Measurements from ENCODE around the gene WDR37. TPM values are rescaled to one million over a fixed set of nuclear protein-coding genes. Genes with fewer than 3 reads are reported as not detected.
A peak's percentile ranks its signal among the peaks of the same experiment; 100 is the strongest.
"Not testable (repeated sequence)": the region's sequence is repeated elsewhere in the genome, so short reads cannot be mapped to it uniquely, and the experiment has no call there.

The WDR37 gene
- total and polyA plus RNA-seq, 2 donors from 2014 or later, result 6.0 to 23.5 TPM

DNA sequence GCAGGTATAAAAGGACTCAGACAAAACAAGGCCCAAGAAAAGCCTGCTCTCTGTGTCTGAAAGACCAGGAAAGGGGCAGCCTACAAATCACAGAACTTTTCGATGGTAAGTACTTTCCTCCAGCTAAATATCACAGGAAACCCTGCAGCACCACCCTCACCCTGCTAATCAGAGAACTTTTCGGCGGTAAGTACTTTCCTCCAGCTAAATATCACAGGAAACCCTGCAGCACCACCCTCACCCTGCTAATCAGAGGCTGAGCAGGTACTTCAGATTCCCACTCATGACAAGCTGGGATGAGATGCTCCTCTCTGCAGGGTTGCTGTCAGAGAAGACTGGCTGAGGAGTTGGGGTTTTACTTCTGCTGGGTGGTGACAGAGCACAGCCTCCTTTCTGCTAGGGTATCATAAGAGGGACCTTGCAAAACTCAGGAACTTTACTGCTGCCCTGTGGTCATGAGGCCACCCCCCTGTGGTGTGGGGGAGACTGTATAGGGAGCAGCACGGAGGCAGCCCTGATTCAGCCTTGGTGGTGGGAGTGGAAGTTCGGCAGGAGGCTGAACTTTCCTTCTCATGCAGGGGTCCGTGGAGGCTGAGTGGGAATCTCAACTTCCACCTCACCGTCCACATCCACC, 7.2 kb downstream of the WDR37 start:
- intact Hi-C loops (cut with DNase I), result no loop called here
- H3K4me1 ChIP-seq (ENCODE audit: control insufficient read depth in 2 of 3, insufficient read depth in 2 of 3, low read depth in 1 of 3, low read length in 3 of 3), result peaks cover 0 to 3% (median 2%) of the 10 kb centered on the region in 3 donors
- no peaks in the 10 kb centered on the region for H3K27me3 ChIP-seq (ENCODE audit: control insufficient read depth, insufficient read depth, low read length)
- H3K27ac ChIP-seq (ENCODE audit: low read depth in 2 of 2, low read length in 2 of 2), result peak overlapping the region in 1 of 2 donors; percentile 20
- TF ChIP-seq, protein P1, sequence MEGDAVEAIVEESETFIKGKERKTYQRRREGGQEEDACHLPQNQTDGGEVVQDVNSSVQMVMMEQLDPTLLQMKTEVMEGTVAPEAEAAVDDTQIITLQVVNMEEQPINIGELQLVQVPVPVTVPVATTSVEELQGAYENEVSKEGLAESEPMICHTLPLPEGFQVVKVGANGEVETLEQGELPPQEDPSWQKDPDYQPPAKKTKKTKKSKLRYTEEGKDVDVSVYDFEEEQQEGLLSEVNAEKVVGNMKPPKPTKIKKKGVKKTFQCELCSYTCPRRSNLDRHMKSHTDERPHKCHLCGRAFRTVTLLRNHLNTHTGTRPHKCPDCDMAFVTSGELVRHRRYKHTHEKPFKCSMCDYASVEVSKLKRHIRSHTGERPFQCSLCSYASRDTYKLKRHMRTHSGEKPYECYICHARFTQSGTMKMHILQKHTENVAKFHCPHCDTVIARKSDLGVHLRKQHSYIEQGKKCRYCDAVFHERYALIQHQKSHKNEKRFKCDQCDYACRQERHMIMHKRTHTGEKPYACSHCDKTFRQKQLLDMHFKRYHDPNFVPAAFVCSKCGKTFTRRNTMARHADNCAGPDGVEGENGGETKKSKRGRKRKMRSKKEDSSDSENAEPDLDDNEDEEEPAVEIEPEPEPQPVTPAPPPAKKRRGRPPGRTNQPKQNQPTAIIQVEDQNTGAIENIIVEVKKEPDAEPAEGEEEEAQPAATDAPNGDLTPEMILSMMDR (IDR thresholded peaks at IDR 0.05; ENCODE audit: borderline replicate concordance, extremely low read depth, insufficient read depth), result no peak
- FAIRE-seq, result no peak
- peaks cover 0 to 3% (median 0%) of the 10 kb centered on the region in 3 donors for H3K36me3 ChIP-seq (ENCODE audit: control insufficient read depth in 2 of 3, insufficient read depth in 3 of 3, low read length in 3 of 3)
- no peak overlapping the region for H3K4me3 ChIP-seq (ENCODE audit: low read length in 3 of 3)
- DNase-seq, result no peak
- no peaks in the 10 kb centered on the region for H3K9me3 ChIP-seq (ENCODE audit: control insufficient read depth in 2 of 3, insufficient read depth in 1 of 3, low read length in 3 of 3)
- H3K9ac ChIP-seq (ENCODE audit: low read length in 3 of 3), result no peak overlapping the region

GRCh38 chr10:1064964-1065247, 8.7 kb downstream of the WDR37 start:
- FAIRE-seq (no peak), DNase-seq (no peak)
- H3K36me3 ChIP-seq (ENCODE audit: control insufficient read depth in 2 of 3, insufficient read depth in 3 of 3, low read length in 3 of 3), result peaks cover 0 to 3% (median 0%) of the 10 kb centered on the region in 3 donors
- no peak overlapping the region for H3K4me3 ChIP-seq (ENCODE audit: low read length in 3 of 3)
- H3K4me1 ChIP-seq (ENCODE audit: control insufficient read depth in 2 of 3, insufficient read depth in 2 of 3, low read depth in 1 of 3, low read length in 3 of 3), result peaks cover 0 to 3% (median 2%) of the 10 kb centered on the region in 3 donors
- TF ChIP-seq, protein P1 (IDR thresholded peaks at IDR 0.05; ENCODE audit: borderline replicate concordance, extremely low read depth, insufficient read depth), result no peak
- H3K9me3 ChIP-seq (ENCODE audit: control insufficient read depth in 2 of 3, insufficient read depth in 1 of 3, low read length in 3 of 3), result no peaks in the 10 kb centered on the region
- H3K27me3 ChIP-seq (ENCODE audit: control insufficient read depth, insufficient read depth, low read length), result no peaks in the 10 kb centered on the region
- intact Hi-C loops (cut with DNase I), result no loop called here
- H3K9ac ChIP-seq (ENCODE audit: low read length in 3 of 3), result no peak overlapping the region
- no peak overlapping the region for H3K27ac ChIP-seq (ENCODE audit: low read depth in 2 of 2, low read length in 2 of 2)

DNA sequence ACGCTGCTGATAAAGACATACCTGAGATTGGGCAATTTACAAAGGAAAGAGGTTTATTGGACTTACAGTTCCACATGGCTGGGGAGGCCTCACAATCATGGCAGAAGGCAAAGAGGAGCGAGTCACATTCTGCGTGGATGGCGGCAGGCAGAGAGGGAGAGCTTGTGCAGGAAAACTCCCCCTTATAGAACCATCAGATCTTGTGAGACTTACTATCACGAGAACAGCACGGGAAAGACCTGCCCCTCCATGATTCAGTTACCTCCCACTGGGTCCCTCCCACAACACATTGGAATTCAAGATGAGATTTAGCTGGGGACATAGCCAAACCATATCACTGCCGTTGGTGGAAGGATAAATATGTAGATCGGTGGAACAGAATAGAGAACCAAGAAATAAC, 10.5 kb downstream of the WDR37 start:
- H3K9me3 ChIP-seq (ENCODE audit: control insufficient read depth in 2 of 3, insufficient read depth in 1 of 3, low read length in 3 of 3); H3K4me1 ChIP-seq (ENCODE audit: control insufficient read depth in 2 of 3, insufficient read depth in 2 of 3, low read depth in 1 of 3, low read length in 3 of 3); H3K9ac ChIP-seq (ENCODE audit: low read length in 3 of 3); H3K4me3 ChIP-seq (ENCODE audit: low read length in 3 of 3); H3K36me3 ChIP-seq (ENCODE audit: control insufficient read depth in 2 of 3, insufficient read depth in 3 of 3, low read length in 3 of 3); H3K27me3 ChIP-seq (ENCODE audit: control insufficient read depth, insufficient read depth, low read length); DNase-seq; H3K27ac ChIP-seq (ENCODE audit: low read depth in 2 of 2, low read length in 2 of 2); intact Hi-C loops (cut with DNase I); FAIRE-seq: not testable (repeated sequence)

DNA sequence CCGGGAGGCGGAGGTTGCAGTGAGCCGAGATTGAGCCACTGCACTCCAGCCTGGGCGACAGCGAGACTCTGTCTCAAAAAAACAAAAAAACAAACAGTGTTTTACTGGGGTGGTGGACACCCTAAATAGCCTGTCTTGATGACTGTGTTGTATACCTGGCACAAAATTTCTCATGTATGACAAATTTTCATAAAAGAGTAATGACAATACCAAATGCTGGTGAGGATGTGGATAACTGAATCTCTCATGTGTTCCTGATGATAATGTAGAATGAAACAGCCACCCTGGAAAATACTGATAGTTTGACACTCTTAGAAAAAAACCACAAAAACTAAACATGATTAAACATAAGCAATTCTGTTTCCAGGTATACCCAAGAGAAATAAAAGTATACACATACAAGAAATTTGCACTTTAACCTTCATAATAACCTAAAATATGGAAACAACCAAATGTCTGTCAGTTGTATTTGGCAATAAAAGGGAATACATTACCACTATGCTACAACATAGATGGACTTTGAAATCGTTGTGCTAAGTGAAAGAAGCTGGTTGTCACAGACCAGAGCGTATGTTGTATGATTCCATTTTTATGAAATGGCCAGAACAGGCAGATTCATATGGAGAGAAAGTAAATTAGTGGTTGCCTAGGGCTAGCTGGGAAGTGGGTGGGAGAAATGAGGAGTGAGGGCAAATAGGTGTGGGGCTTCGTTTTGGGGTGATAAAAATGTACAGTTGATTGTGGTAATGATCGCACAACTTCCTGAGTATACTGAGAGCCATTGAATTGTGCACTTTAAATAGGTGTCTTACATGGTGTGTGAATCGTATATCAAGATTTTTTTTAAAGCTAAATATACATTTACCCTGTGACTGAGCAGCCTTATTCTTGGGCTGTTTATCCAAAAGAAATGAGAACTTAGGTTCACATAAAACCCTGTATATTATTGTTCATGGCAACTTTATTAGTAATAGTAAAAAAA, 12.5 kb downstream of the WDR37 start:
- Histone ChIP-seq H3K4me3 (ENCODE audit: low read length in 3 of 3) (no peak overlapping the region), H3K36me3 (ENCODE audit: control insufficient read depth in 2 of 3, insufficient read depth in 3 of 3, low read length in 3 of 3) (peaks cover 0 to 12% (median 5%) of the 10 kb centered on the region in 3 donors)
- no peak for FAIRE-seq

More for the DNA sequence above, 12.5 kb downstream of the WDR37 start:
- Histone ChIP-seq H3K9ac (ENCODE audit: low read length in 3 of 3) (no peak overlapping the region), H3K27me3 (ENCODE audit: control insufficient read depth, insufficient read depth, low read length) (no peaks in the 10 kb centered on the region), H3K27ac (ENCODE audit: low read depth in 2 of 2, low read length in 2 of 2) (no peak overlapping the region), H3K9me3 (ENCODE audit: control insufficient read depth in 2 of 3, insufficient read depth in 1 of 3, low read length in 3 of 3) (no peaks in the 10 kb centered on the region), H3K4me1 (ENCODE audit: control insufficient read depth in 2 of 3, insufficient read depth in 2 of 3, low read depth in 1 of 3, low read length in 3 of 3) (peaks cover 0 to under 1% (median 0%) of the 10 kb centered on the region in 3 donors)
- TF ChIP-seq, protein P1 (IDR thresholded peaks at IDR 0.05; ENCODE audit: borderline replicate concordance, extremely low read depth, insufficient read depth), result no peak
- intact Hi-C loops (cut with DNase I), result no loop called here
- DNase-seq, result no peak

All from kidney (tissue), 14 donors.